H9 (cell line): ENCODE data around the gene PCDHGB2. TPM values are rescaled to one million over a fixed set of nuclear protein-coding genes. Genes with fewer than 3 reads are reported as not detected.

Source experiments
- DNase-seq: peaks from one replicate; pipeline ENCODE4 v3.0.0-alpha.2; 2017
- H2AFZ ChIP-seq: one replicate; pipeline ENCODE4 v1.6.1; 2013; ENCODE audit warnings: mild to moderate bottlenecking, low read length, control low read depth, moderate library complexity
- H2AK5ac ChIP-seq: 2 replicates; pipeline ENCODE4 v1.6.1; 2013; ENCODE audit warnings: low read length, control low read depth, mixed read lengths; ENCODE audit not compliant: insufficient read length
- H2BK120ac ChIP-seq: one replicate; pipeline ENCODE4 v1.6.1; 2013; ENCODE audit warnings: low read depth, mild to moderate bottlenecking, low read length, control low read depth, inconsistent platforms; ENCODE audit not compliant: poor library complexity, severe bottlenecking
- H2BK12ac ChIP-seq: 2 replicates; pipeline ENCODE4 v1.6.1; 2013; ENCODE audit warnings: low read length, control low read depth, mixed read lengths, low read depth; ENCODE audit not compliant: insufficient read length
- H2BK15ac ChIP-seq: 2 replicates; pipeline ENCODE4 v1.6.1; 2013; ENCODE audit warnings: low read depth, low read length, control low read depth
- H2BK20ac ChIP-seq: one replicate; pipeline ENCODE4 v1.6.1; 2013; ENCODE audit warnings: low read depth, mild to moderate bottlenecking, low read length, control low read depth, inconsistent platforms; ENCODE audit not compliant: poor library complexity, severe bottlenecking
- H2BK5ac ChIP-seq: 2 replicates; pipeline ENCODE4 v1.6.1; 2013; ENCODE audit warnings: low read length, control low read depth, mixed read lengths; ENCODE audit not compliant: insufficient read length
- H3K14ac ChIP-seq: 2 replicates; pipeline ENCODE4 v1.6.1; 2013; ENCODE audit warnings: low read length, control low read depth; ENCODE audit not compliant: insufficient read depth
- H3K18ac ChIP-seq: 2 replicates; pipeline ENCODE4 v1.6.1; 2013; ENCODE audit warnings: low read depth, mild to moderate bottlenecking, mixed read lengths, low read length, control low read depth; ENCODE audit not compliant: insufficient read length
- H3K23ac ChIP-seq: 2 replicates; pipeline ENCODE4 v1.6.1; 2013; ENCODE audit warnings: low read length, control low read depth, mixed read lengths, low read depth; ENCODE audit not compliant: insufficient read length
- H3K23me2 ChIP-seq: 2 replicates; pipeline ENCODE4 v1.6.1; 2013; ENCODE audit warnings: low read depth, mild to moderate bottlenecking, mixed read lengths, low read length, control low read depth; ENCODE audit not compliant: insufficient read length, poor library complexity, severe bottlenecking
- H3K27ac ChIP-seq: 2 replicates; pipeline ENCODE4 v1.5.1; 2013; ENCODE audit warnings: low read length, control low read depth, mixed read lengths, low read depth; ENCODE audit not compliant: insufficient read length
- H3K27me3 ChIP-seq: 2 replicates; pipeline ENCODE4 v1.6.1; 2013; ENCODE audit warnings: low read length, control low read depth, inconsistent platforms; ENCODE audit not compliant: insufficient read depth
- H3K4ac ChIP-seq: 2 replicates; pipeline ENCODE4 v1.6.1; 2013; ENCODE audit warnings: low read depth, mild to moderate bottlenecking, control low read depth, inconsistent platforms, low read length, moderate library complexity
- H3K4me1 ChIP-seq: 2 replicates; pipeline ENCODE4 v1.6.1; 2013; ENCODE audit warnings: low read length, control low read depth, inconsistent platforms; ENCODE audit not compliant: insufficient read depth
- H3K4me2 ChIP-seq: 2 replicates; pipeline ENCODE4 v1.6.1; 2013; ENCODE audit warnings: low read length, control low read depth, mixed read lengths; ENCODE audit not compliant: insufficient read length, insufficient read depth
- H3K56ac ChIP-seq: 2 replicates; pipeline ENCODE4 v1.6.1; 2013; ENCODE audit warnings: low read depth, mild to moderate bottlenecking, mixed read lengths, low read length, control low read depth; ENCODE audit not compliant: insufficient read length
- H3K79me1 ChIP-seq: 2 replicates; pipeline ENCODE4 v1.6.1; 2013; ENCODE audit warnings: low read depth, mild to moderate bottlenecking, moderate library complexity, low read length, control low read depth, inconsistent platforms; ENCODE audit not compliant: insufficient read depth, poor library complexity, severe bottlenecking
- H3K79me2 ChIP-seq: 2 replicates; pipeline ENCODE4 v1.6.1; 2013; ENCODE audit warnings: low read length, control low read depth, inconsistent platforms; ENCODE audit not compliant: insufficient read depth
- H3K9ac ChIP-seq: 2 replicates; pipeline ENCODE4 v1.6.1; 2013; ENCODE audit warnings: low read length, control low read depth, mixed read lengths; ENCODE audit not compliant: insufficient read length; ENCODE audit errors: extremely low read depth
- H3K9me3 ChIP-seq: one replicate; pipeline ENCODE4 v1.6.1; 2013; ENCODE audit warnings: low read depth, low read length, inconsistent platforms; ENCODE audit not compliant: control insufficient read depth
- H3T11ph ChIP-seq: one replicate; pipeline ENCODE4 v1.6.1; 2013; ENCODE audit warnings: mild to moderate bottlenecking, low read length, control low read depth, inconsistent platforms
- H4K20me1 ChIP-seq: one replicate; pipeline ENCODE4 v1.6.1; 2013; ENCODE audit not compliant: control insufficient read depth, insufficient read length, insufficient read depth
- H4K5ac ChIP-seq: 2 replicates; pipeline ENCODE4 v1.6.1; 2013; ENCODE audit warnings: low read depth, mild to moderate bottlenecking, mixed read lengths, low read length, control low read depth; ENCODE audit not compliant: insufficient read length
- H4K8ac ChIP-seq: replicated peaks from 2 replicates; pipeline ENCODE4 v1.6.1; 2013; ENCODE audit warnings: low read length, control low read depth, mixed read lengths, low read depth; ENCODE audit not compliant: insufficient read length
- H4K91ac ChIP-seq: 2 replicates; pipeline ENCODE4 v1.6.1; 2013; ENCODE audit warnings: low read depth, mild to moderate bottlenecking, moderate library complexity, mixed read lengths, low read length, control low read depth; ENCODE audit not compliant: insufficient read length
- H3K27ac Mint-ChIP-seq, 3 experiments: 2 replicates in 2 of 3; 3 replicates in 1 of 3; pipeline ENCODE4 v1.8.0; 2020 to 2021; ENCODE audit warnings: mixed read lengths in 3 of 3, mild to moderate bottlenecking in 1 of 3, moderate library complexity in 1 of 3
- H3K27me3 Mint-ChIP-seq: 2 replicates; pipeline ENCODE4 v1.8.0; 2021; ENCODE audit warnings: low read depth, mild to moderate bottlenecking, moderate library complexity, mixed read lengths
- H3K36me3 Mint-ChIP-seq, 3 experiments: 2 replicates in 2 of 3; 3 replicates in 1 of 3; pipeline ENCODE4 v1.8.0; 2020 to 2021; ENCODE audit warnings: low read depth in 3 of 3, mixed read lengths in 3 of 3; ENCODE audit not compliant: insufficient read depth in 1 of 3
- H3K4me1 Mint-ChIP-seq, 2 experiments: 2 replicates each; pipeline ENCODE4 v1.8.0; 2020; ENCODE audit warnings: mixed read lengths in 2 of 2
- H3K4me3 Mint-ChIP-seq, 2 experiments: 2 replicates in 1 of 2; 3 replicates in 1 of 2; pipeline ENCODE4 v1.8.0; 2020 to 2021; ENCODE audit warnings: mild to moderate bottlenecking in 2 of 2, mixed read lengths in 2 of 2, moderate library complexity in 1 of 2
- H3K9me3 Mint-ChIP-seq, 2 experiments: 2 replicates in 1 of 2; 3 replicates in 1 of 2; pipeline ENCODE4 v1.8.0; 2020; ENCODE audit warnings: mild to moderate bottlenecking in 2 of 2, mixed read lengths in 2 of 2, moderate library complexity in 1 of 2
- CTCF ChIP-seq: fragments of 200-600 bp; sonication (generic); conservative IDR thresholded peaks from 3 replicates; pipeline ENCODE4 v1.8.0; 2021; ENCODE audit warnings: antibody characterized with exemption, mild to moderate bottlenecking
- WGBS: extraction: QIAGEN DNeasy Blood & Tissue Kit; methylation state at CpG from one replicate; pipeline ENCODE4 v1.1.7; 2013; ENCODE audit warnings: missing lambda C conversion rate, low lambda C conversion rate, mixed read lengths; ENCODE audit not compliant: insufficient read length; ENCODE audit errors: extremely low coverage; 5-methylcytosine and 5-hydroxymethylcytosine counted together
- total RNA-seq: library from RNA; stranded (reverse); gene quantifications from 2 replicates; pipeline ENCODE4 v1.2.1, GENCODE V29; 2021

Gene PCDHGB2
- total RNA-seq, 1 experiment from 2014 or later = 3.8 TPM

GRCh38 chr5:141355641-141356040 lies 4.2 kb upstream of the PCDHGB2 start:
- no CpG with 5 or more reads among the region's 24 CpGs for WGBS
- H3K36me3 Mint-ChIP-seq = peaks cover 20 to 68% (median 50%) of the 10 kb centered on the region in 3 experiments
- H3K27ac Mint-ChIP-seq = no peak overlapping the region
- no peak overlapping the region for H3T11ph ChIP-seq
- no peak overlapping the region for H3K27ac ChIP-seq
- no peaks in the 10 kb centered on the region for H3K4me1 ChIP-seq
- H2BK15ac ChIP-seq = no peak overlapping the region
- H2BK20ac ChIP-seq = no peak overlapping the region
- no peak overlapping the region for H2AK5ac ChIP-seq
- no peak overlapping the region for H2AFZ ChIP-seq
- DNase-seq = no peak
- H2BK120ac ChIP-seq = no peak overlapping the region
- H3K4ac ChIP-seq = no peak overlapping the region
- H3K9me3 ChIP-seq = peaks cover 32% of the 10 kb centered on the region
- no peak overlapping the region for H3K23ac ChIP-seq
- H3K79me1 ChIP-seq = no peaks in the 10 kb centered on the region
- no peak overlapping the region for H2BK12ac ChIP-seq
- no peak overlapping the region for H3K4me2 ChIP-seq
- no peak overlapping the region for H4K5ac ChIP-seq
- H3K27me3 ChIP-seq = no peaks in the 10 kb centered on the region
- peaks cover 2 to 3% of the 10 kb centered on the region in 2 experiments; a peak in 2 of 4 replicates for H3K4me1 Mint-ChIP-seq
- TF ChIP-seq CTCF = no peak
- H3K56ac ChIP-seq = no peak overlapping the region
- no peak overlapping the region for H3K4me3 Mint-ChIP-seq
- H3K18ac ChIP-seq = no peak overlapping the region
- H3K23me2 ChIP-seq = no peaks in the 10 kb centered on the region
- H3K9me3 Mint-ChIP-seq = peaks cover 60 to 63% of the 10 kb centered on the region in 2 experiments
- H3K14ac ChIP-seq = no peak overlapping the region
- no peak overlapping the region for H2BK5ac ChIP-seq
- no peaks in the 10 kb centered on the region for H3K79me2 ChIP-seq
- no peak overlapping the region for H4K8ac ChIP-seq
- no peaks in the 10 kb centered on the region for H4K20me1 ChIP-seq
- H4K91ac ChIP-seq = no peak overlapping the region
- no peak overlapping the region for H3K9ac ChIP-seq
- H3K27me3 Mint-ChIP-seq = peaks cover 3% of the 10 kb centered on the region
